Natural killer cell (primary cell): ENCODE measurements around the gene MCAT. TPM values are rescaled to one million over a fixed set of nuclear protein-coding genes. Genes with fewer than 3 reads are reported as not detected.

Experiments
- ATAC-seq, 3 donors: fragments of 150-1000 bp in 2 of 3; fragments of 200-7000 bp in 1 of 3; cut with Tn5 transposase; 1 replicate in 1 of 3; 2 replicates in 2 of 3; pipeline ENCODE4 v1.10.0; 2021; ENCODE audit warnings: mild to moderate bottlenecking in 2 of 3, moderate library complexity in 2 of 3
- DNase-seq, 2 donors: peaks; one replicate each; pipeline versions ENCODE4 v3.0.0 to v3.0.0-alpha.2; 2013 to 2021; ENCODE audit warnings: mixed read lengths in 1 of 2
- H3K27ac ChIP-seq: one replicate; pipeline ENCODE4 v1.5.1; 2013; ENCODE audit warnings: mild to moderate bottlenecking, low read length
- H3K27me3 ChIP-seq: one replicate; pipeline ENCODE4 v1.6.1; 2013; ENCODE audit warnings: low read length; ENCODE audit not compliant: control insufficient read depth, insufficient read depth
- H3K36me3 ChIP-seq: one replicate; pipeline ENCODE4 v1.6.1; 2013; ENCODE audit warnings: low read length; ENCODE audit not compliant: control insufficient read depth, insufficient read depth
- H3K4me1 ChIP-seq: one replicate; pipeline ENCODE4 v1.6.1; 2013; ENCODE audit warnings: low read length; ENCODE audit not compliant: control insufficient read depth, insufficient read depth
- H3K4me3 ChIP-seq: one replicate; pipeline ENCODE4 v1.5.1; 2013; ENCODE audit warnings: low read length
- H3K9me3 ChIP-seq: one replicate; pipeline ENCODE4 v1.6.1; 2013; ENCODE audit warnings: low read length; ENCODE audit not compliant: control insufficient read depth, insufficient read depth
- H3K27ac Mint-ChIP-seq, 2 donors: one replicate each; pipeline ENCODE4 v1.8.0; 2022; ENCODE audit warnings: mild to moderate bottlenecking in 2 of 2, mixed read lengths in 2 of 2, moderate library complexity in 1 of 2
- H3K27me3 Mint-ChIP-seq, 2 donors: one replicate each; pipeline ENCODE4 v1.8.0; 2022; ENCODE audit warnings: low read depth in 2 of 2, mixed read lengths in 2 of 2
- H3K36me3 Mint-ChIP-seq: one replicate; pipeline ENCODE4 v1.8.0; 2022; ENCODE audit warnings: mixed read lengths
- H3K4me1 Mint-ChIP-seq, 2 donors: one replicate each; pipeline ENCODE4 v1.8.0; 2022; ENCODE audit warnings: mixed read lengths in 2 of 2
- H3K4me3 Mint-ChIP-seq: one replicate; pipeline ENCODE4 v1.8.0; 2022; ENCODE audit warnings: mild to moderate bottlenecking, moderate library complexity, mixed read lengths
- H3K9me3 Mint-ChIP-seq, 2 donors: one replicate each; pipeline ENCODE4 v1.8.0; 2022; ENCODE audit warnings: mixed read lengths in 2 of 2
- CTCF ChIP-seq: fragments of 200-600 bp; IDR thresholded peaks from one replicate; pipeline ENCODE4 v1.8.0; 2022; ENCODE audit warnings: antibody characterized with exemption
- WGBS: methylation state at CpG from one replicate; pipeline ENCODE4 v1.1.7; 2013; ENCODE audit warnings: missing lambda C conversion rate; ENCODE audit not compliant: insufficient coverage; 5-methylcytosine and 5-hydroxymethylcytosine counted together
- intact Hi-C: fragments of 100-400 bp; cut with micrococcal nuclease; formaldehyde crosslinking; loops from one replicate; pipeline ENCODE4 v1.14.2; 2022
- total RNA-seq, 4 donors: library from RNA; stranded (reverse); fragments of 120-200 nt in 1 of 4; gene quantifications; one replicate each; pipeline versions ENCODE4 v1.2.3 to v1.2.4, GENCODE V29; 2013 to 2022

The MCAT gene
- total RNA-seq, 3 donors from 2014 or later (not counting 1 experiment from before 2014, with no cell fraction given), result 6.5 to 12.4 (median 9.3) TPM

GRCh38 chr22:43166132-43166930, 23.1 kb upstream of the MCAT start:
- intact Hi-C loops, result no loop called here
- H3K36me3 ChIP-seq, result peaks cover 4% of the 10 kb centered on the region
- H3K27me3 ChIP-seq, result no peaks in the 10 kb centered on the region
- H3K4me1 ChIP-seq, result peaks cover 31% of the 10 kb centered on the region
- no peak overlapping the region for H3K27ac ChIP-seq
- Mint-ChIP-seq H3K4me1 (peaks cover 9 to 16% of the 10 kb centered on the region in 2 donors), H3K27me3 (no peaks in the 10 kb centered on the region), H3K4me3 (no peak overlapping the region), H3K36me3 (no peaks in the 10 kb centered on the region), H3K9me3 (no peaks in the 10 kb centered on the region), H3K27ac (no peak overlapping the region)
- no peaks in the 10 kb centered on the region for H3K9me3 ChIP-seq
- DNase-seq, result no peak
- no peak for ATAC-seq
- no peak overlapping the region for H3K4me3 ChIP-seq
- no peak for TF ChIP-seq CTCF
- WGBS, result 94% methylated on average over 23 of the region's 23 CpGs

- Histone ChIP-seq H3K9me3 (no peaks in the 10 kb centered on the region), H3K4me1 (peaks cover 17% of the 10 kb centered on the region), H3K27ac (no peak overlapping the region), H3K4me3 (no peak overlapping the region), H3K36me3 (peaks cover 5% of the 10 kb centered on the region), H3K27me3 (no peaks in the 10 kb centered on the region)
- intact Hi-C loops, result no loop called here
- Mint-ChIP-seq H3K27me3 (no peaks in the 10 kb centered on the region), H3K9me3 (no peaks in the 10 kb centered on the region), H3K4me3 (no peak overlapping the region), H3K36me3 (no peaks in the 10 kb centered on the region), H3K27ac (peak overlapping the region in 1 of 2 donors; percentile 62), H3K4me1 (peaks cover 0 to 7% of the 10 kb centered on the region in 2 donors)
- TF ChIP-seq CTCF, result no peak
- no peak for ATAC-seq
- no peak for DNase-seq
- 56% methylated on average over 16 of the region's 16 CpGs for WGBS
Observed at GRCh38 chr22:43164636-43165035, 21.4 kb upstream of the MCAT start.

- H3K27me3 Mint-ChIP-seq, result no peaks in the 10 kb centered on the region
- H3K27ac Mint-ChIP-seq, result no peak overlapping the region
- H3K27me3 ChIP-seq, result no peaks in the 10 kb centered on the region
- WGBS, result 92% methylated on average over 18 of the region's 18 CpGs
- peaks cover 11% of the 10 kb centered on the region for H3K4me1 ChIP-seq
- no peak overlapping the region for H3K4me3 ChIP-seq
- no peaks in the 10 kb centered on the region for H3K9me3 ChIP-seq
- H3K9me3 Mint-ChIP-seq, result no peaks in the 10 kb centered on the region
- H3K27ac ChIP-seq, result no peak overlapping the region
- peaks cover 5% of the 10 kb centered on the region for H3K36me3 ChIP-seq
- ATAC-seq, result no peak
- no peak for DNase-seq
- TF ChIP-seq CTCF, result no peak
- no peak overlapping the region for H3K4me3 Mint-ChIP-seq
- no peaks in the 10 kb centered on the region for H3K36me3 Mint-ChIP-seq
- peaks cover 0 to 11% of the 10 kb centered on the region in 2 donors for H3K4me1 Mint-ChIP-seq
- intact Hi-C loops, result no loop called here
Observed at GRCh38 chr22:43163241-43163795, 20.1 kb upstream of the MCAT start.
